ENCODE data around the gene ATP13A3. TPM values are rescaled to one million over a fixed set of nuclear protein-coding genes. Genes with fewer than 3 reads are reported as not detected.
A peak's percentile ranks its signal among the peaks of the same experiment; 100 is the strongest.

ATP13A3 gene
- total and polyA plus RNA-seq, 10 of the 15 experiments (the other 5 are each of a cell fraction or from before 2014, with no cell fraction given), result 14.0 to 108 (median 69.5) TPM

DNA sequence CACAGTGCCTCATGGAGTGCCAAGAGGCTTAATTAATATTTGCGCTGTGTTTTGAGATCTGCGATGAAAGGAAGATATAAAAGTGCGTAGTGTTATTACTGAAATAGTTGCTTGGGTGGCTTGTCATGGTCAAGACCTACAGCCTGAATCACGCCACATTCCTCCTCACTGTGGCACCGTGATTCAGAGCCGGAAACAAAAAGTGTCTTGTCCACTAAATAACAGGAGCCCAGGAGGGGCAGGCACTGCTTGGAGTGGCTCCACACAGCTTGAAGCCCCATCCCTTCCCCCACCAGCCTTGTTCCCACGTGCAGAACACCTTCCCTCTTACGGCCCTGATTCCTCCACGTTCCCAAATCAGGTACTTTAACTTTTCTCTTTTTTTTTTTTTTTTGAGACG is 116.0 kb downstream of the ATP13A3 start (continued):
- TF ChIP-seq GATAD2B (conservative IDR thresholded peaks at IDR 0.05; ENCODE audit: low read depth) (no peak), HCFC1 (IDR thresholded peaks at IDR 0.05; ENCODE audit: low read length) (no peak), SPI1 (IDR thresholded peaks at IDR 0.05; ENCODE audit: borderline replicate concordance, insufficient read depth, low read depth, low read length) (no peak)

DNA sequence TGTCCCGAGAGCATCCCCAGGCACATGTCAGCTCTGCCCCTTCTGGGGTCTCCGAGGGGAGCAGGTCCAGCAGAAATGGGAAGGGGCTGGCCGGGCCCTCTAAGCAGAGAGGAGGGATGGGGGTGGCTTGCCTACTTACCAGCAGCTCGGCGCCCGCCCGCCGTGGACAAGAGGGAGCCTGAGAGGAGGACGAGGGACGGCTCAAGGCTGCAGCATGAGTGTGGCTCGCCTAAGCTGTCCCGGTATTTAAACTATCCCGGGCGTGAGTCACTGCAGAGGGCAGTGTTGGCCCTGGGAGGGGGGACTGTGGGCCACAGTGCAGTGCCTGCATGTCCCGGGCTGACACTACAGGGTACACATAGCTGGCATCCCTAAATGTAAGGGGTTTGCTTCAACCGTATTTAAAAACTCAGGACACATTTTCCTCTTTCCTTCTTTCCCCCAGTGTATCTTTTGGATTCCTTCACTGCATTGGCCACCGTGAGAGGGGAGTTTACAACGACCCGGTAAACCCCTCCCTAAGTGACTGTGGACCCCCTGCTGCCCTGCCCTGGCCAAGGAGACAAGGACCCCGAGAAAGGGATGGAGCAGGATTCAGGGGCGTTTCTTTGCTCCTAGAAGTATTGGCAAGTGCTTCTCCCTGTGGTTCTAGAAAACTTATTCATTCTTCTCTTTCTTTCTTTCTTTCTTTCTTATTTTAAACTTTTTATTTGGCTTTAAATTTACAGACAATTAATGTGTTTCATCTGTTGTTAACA is 117.1 kb downstream of the ATP13A3 start, which contains the start of gene LRRC15:
Gene LRRC15 (minus strand): TSS at position 222 of the 758 bp plus-strand sequence. CDS start 8,700 bp downstream, outside the sequence.
- 25% methylated on average over 21 of the region's 21 CpGs for WGBS (ENCODE audit: insufficient coverage, insufficient replicate concordance, low lambda C conversion rate, missing lambda C conversion rate)
- Histone ChIP-seq H3K79me2 (ENCODE audit: control insufficient read depth, insufficient read depth, low read length) (no peaks in the 10 kb centered on the region), H3K9me3 (replicated peaks; ENCODE audit: control insufficient read depth, insufficient read depth, low read length) (no peaks in the 10 kb centered on the region), H3K9ac (ENCODE audit: control insufficient read depth, insufficient read depth, low read length) (no peak within 1 kb of the TSS), H3K4me2 (ENCODE audit: control insufficient read depth, insufficient read depth) (no peak within 1 kb of the TSS), H3K27ac (ENCODE audit: control insufficient read depth, insufficient read depth) (no peak within 1 kb of the TSS), H4K20me1 (ENCODE audit: control insufficient read depth, insufficient read depth) (no peaks in the 10 kb centered on the region), H2AFZ (ENCODE audit: control insufficient read depth, low read depth, low read length) (no peak within 1 kb of the TSS), H3K36me3 (ENCODE audit: control insufficient read depth in 2 of 2, insufficient read depth in 2 of 2, low read length in 1 of 2) (no peaks in the 10 kb centered on the region), H3K4me3 (no peak within 1 kb of the TSS), H3K4me1 (ENCODE audit: control insufficient read depth, insufficient read depth, low read length) (no peaks in the 10 kb centered on the region), H3K27me3 (replicated peaks in 1 of 2; ENCODE audit: control insufficient read depth in 2 of 2, insufficient read depth in 2 of 2, low read length in 1 of 2) (peaks cover 8 to 12% of the 10 kb centered on the region in 2 experiments; a peak in 3 of 4 replicates)
- no peak for FAIRE-seq
- no peak for DNase-seq (ENCODE audit: low read depth, low spot score)
- ChIA-PET SMC1A (ENCODE audit: uncharacterized antibody, unreplicated experiment) (no interaction called here), POLR2A (no interaction called here), RAD21 (ENCODE audit: unreplicated experiment) (no interaction called here), CTCF (no interaction called here)
- in situ Hi-C loops (cut with MboI), result no loop called here
- peak; percentile 46 for ATAC-seq
- intact Hi-C loops (cut with micrococcal nuclease; ENCODE audit: unreplicated experiment), result no loop called here
- no TSS peak for BruUV-seq (replicated peaks)
- TF ChIP-seq YBX1 (IDR thresholded peaks at IDR 0.05), result no peak
- TF ChIP-seq, protein P1, sequence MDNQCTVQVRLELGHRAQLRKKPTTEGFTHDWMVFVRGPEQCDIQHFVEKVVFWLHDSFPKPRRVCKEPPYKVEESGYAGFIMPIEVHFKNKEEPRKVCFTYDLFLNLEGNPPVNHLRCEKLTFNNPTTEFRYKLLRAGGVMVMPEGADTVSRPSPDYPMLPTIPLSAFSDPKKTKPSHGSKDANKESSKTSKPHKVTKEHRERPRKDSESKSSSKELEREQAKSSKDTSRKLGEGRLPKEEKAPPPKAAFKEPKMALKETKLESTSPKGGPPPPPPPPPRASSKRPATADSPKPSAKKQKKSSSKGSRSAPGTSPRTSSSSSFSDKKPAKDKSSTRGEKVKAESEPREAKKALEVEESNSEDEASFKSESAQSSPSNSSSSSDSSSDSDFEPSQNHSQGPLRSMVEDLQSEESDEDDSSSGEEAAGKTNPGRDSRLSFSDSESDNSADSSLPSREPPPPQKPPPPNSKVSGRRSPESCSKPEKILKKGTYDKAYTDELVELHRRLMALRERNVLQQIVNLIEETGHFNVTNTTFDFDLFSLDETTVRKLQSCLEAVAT (IDR thresholded peaks at IDR 0.05), result no peak
- no peak for TF ChIP-seq HDGF (IDR thresholded peaks at IDR 0.05)
- TF ChIP-seq GATAD2B (conservative IDR thresholded peaks at IDR 0.05; ENCODE audit: low read depth), result no peak
- TF ChIP-seq CBX5 (IDR thresholded peaks at IDR 0.05; ENCODE audit: low read depth), result no peak
- no peak for TF ChIP-seq STAT3 (IDR thresholded peaks at IDR 0.05; ENCODE audit: low read depth, low read length)
- TF ChIP-seq IRF5 (IDR thresholded peaks at IDR 0.05; ENCODE audit: borderline replicate concordance), result no peak
- TF ChIP-seq SREBF1 (IDR thresholded peaks at IDR 0.05; ENCODE audit: low read length), result no peak
- no peak for TF ChIP-seq KDM1A (IDR thresholded peaks at IDR 0.05; ENCODE audit: borderline replicate concordance)
- TF ChIP-seq, protein P2, sequence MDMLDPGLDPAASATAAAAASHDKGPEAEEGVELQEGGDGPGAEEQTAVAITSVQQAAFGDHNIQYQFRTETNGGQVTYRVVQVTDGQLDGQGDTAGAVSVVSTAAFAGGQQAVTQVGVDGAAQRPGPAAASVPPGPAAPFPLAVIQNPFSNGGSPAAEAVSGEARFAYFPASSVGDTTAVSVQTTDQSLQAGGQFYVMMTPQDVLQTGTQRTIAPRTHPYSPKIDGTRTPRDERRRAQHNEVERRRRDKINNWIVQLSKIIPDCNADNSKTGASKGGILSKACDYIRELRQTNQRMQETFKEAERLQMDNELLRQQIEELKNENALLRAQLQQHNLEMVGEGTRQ (IDR thresholded peaks at IDR 0.05; ENCODE audit: borderline replicate concordance, low read depth, low read length), result no peak
- no peak for TF ChIP-seq KLF5 (IDR thresholded peaks at IDR 0.05; ENCODE audit: partially characterized antibody)
- TF ChIP-seq, protein P3, sequence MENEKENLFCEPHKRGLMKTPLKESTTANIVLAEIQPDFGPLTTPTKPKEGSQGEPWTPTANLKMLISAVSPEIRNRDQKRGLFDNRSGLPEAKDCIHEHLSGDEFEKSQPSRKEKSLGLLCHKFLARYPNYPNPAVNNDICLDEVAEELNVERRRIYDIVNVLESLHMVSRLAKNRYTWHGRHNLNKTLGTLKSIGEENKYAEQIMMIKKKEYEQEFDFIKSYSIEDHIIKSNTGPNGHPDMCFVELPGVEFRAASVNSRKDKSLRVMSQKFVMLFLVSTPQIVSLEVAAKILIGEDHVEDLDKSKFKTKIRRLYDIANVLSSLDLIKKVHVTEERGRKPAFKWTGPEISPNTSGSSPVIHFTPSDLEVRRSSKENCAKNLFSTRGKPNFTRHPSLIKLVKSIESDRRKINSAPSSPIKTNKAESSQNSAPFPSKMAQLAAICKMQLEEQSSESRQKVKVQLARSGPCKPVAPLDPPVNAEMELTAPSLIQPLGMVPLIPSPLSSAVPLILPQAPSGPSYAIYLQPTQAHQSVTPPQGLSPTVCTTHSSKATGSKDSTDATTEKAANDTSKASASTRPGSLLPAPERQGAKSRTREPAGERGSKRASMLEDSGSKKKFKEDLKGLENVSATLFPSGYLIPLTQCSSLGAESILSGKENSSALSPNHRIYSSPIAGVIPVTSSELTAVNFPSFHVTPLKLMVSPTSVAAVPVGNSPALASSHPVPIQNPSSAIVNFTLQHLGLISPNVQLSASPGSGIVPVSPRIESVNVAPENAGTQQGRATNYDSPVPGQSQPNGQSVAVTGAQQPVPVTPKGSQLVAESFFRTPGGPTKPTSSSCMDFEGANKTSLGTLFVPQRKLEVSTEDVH (IDR thresholded peaks at IDR 0.05; ENCODE audit: low read depth, partially characterized antibody), result no peak
- TF ChIP-seq MYB (IDR thresholded peaks at IDR 0.05; ENCODE audit: borderline replicate concordance, low read depth, low read length), result no peak
- no peak for TF ChIP-seq SPI1 (IDR thresholded peaks at IDR 0.05; ENCODE audit: borderline replicate concordance, insufficient read depth, low read depth, low read length)
- TF ChIP-seq NR2C2 (IDR thresholded peaks at IDR 0.05; ENCODE audit: borderline replicate concordance, control insufficient read depth, insufficient read length, low read depth), result no peak
- no peak for TF ChIP-seq SREBF2 (IDR thresholded peaks at IDR 0.05; ENCODE audit: low read length)
